Measurements from ENCODE around the gene FGD1.
"Not testable (repeated sequence)": the region's sequence is repeated elsewhere in the genome, so short reads cannot be mapped to it uniquely, and the experiment has no call there.

FGD1 gene

DNA sequence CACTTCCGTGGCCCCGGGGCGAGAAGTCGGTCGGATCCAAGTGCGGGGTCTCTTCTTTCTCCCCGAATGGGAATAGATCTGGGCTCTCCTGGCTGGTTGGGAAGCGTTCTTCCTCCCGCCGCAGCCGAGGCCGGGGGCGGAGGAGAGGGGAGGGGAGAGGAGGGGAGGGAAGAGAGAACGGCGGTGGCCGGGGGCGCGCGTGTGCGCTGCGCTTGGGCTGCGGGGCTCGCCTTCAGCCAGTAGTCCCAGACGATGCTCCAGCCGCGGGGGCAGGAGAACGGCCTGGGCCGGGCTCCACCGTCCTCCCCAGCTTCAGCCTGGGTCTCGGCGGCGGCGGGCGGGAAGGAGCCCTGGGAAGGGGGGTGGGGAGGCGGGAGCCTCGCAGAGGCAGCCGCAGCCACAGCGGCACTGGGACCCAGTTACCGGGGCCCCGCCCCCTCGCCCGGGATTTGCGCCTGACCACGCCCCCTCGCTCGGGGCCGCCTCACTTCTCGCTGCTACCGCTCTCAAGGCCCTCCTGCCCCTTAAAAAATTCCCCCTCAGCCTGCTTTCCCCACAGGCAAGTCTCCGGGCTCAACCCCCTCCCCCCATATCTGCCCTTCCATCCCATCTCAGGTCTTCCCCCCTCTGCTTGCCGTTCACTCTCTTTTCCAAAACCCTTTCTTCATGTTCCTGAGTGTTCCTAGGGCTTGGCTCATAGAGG is at the start of gene FGD1:
Gene FGD1 (minus strand): TSS at position 421 of the 703 bp plus-strand sequence. CDS start 802 bp downstream, outside the sequence.
- peak; percentile 10 to 13 for DNase-seq

DNA sequence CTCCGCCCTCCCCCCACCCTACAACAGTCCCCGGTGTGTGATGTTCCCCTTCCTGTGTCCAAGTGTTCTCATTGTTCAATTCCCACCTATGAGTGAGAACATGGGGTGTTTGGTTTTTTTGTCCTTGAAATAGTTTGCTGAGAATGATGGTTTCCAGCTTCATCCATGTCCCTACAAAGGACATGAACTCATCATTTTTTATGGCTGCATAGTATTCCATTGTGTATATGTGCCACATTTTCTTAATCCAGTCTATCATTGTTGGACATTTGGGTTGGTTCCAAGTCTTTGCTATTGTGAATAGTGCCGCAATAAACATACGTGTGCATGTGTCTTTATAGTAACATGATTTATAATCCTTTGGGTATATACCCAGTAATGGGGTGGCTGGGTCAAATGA is 46.2 kb upstream of the FGD1 start:
- not testable (repeated sequence) for DNase-seq

DNA sequence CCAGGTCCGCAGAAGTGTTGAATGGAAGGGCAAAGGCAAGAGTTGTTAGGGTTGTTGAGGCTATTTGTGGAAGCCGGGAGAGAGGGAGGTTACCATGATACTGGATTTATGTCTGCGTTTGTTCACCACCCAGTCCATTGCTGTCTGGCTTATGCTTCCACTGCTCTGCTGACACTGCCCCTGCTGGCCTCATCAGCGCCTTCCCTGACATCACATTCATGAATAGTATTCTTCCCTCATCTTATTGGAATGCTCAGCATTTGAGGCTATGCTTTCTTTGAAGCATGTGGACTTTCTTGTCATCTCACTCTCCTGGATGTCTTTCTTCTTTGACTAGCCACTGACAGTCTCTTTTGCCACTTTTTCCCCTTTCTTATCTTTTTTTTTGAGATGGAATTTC is 44.3 kb upstream of the FGD1 start:
- DNase-seq = no peak

DNA sequence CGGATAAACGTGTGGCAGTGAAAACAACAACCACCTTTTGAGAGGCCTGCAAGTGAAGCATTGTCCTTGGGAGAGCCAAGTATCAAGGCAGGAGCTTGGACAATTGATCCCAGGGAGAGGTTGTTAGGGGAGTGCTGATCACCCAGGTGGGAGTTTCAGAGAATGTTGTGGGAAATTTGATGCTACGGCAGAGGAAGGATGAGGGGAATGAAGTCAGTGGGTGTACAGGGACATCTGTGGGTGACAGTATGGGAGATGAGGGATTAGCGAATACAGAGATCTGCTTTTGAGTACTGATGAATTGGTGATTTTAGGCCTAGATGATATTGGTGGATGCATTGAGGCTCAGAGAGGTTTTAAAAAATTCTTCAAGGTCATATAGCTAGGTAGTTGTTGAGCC is 38.2 kb upstream of the FGD1 start:
- DNase-seq = no peak

DNA sequence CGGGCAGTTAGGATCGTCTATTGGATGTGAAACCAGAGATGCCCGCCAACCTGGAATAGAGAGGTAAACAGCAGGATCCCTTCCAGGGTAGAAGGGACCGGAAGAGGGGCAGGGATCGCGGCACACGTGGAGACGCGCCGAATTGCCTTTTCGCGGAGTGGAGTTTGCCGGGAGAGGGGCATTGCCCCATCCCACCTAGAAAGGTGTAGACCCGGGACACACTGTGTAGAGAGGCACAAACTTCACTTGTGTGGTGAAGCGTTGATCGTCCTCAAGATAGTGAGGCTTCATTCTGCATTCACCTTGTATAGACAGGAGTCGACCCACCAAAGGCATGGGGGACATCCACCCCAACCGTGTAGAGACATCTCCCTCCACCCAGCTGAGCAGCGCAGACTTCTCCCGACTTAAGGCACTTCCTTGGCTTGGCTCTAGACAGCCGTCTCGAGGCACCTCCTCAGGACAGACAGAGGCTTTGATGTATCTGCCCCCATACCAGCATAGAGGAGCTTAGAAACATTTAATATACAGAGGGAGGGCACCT is 34.4 kb upstream of the FGD1 start:
- no peak for DNase-seq

DNA sequence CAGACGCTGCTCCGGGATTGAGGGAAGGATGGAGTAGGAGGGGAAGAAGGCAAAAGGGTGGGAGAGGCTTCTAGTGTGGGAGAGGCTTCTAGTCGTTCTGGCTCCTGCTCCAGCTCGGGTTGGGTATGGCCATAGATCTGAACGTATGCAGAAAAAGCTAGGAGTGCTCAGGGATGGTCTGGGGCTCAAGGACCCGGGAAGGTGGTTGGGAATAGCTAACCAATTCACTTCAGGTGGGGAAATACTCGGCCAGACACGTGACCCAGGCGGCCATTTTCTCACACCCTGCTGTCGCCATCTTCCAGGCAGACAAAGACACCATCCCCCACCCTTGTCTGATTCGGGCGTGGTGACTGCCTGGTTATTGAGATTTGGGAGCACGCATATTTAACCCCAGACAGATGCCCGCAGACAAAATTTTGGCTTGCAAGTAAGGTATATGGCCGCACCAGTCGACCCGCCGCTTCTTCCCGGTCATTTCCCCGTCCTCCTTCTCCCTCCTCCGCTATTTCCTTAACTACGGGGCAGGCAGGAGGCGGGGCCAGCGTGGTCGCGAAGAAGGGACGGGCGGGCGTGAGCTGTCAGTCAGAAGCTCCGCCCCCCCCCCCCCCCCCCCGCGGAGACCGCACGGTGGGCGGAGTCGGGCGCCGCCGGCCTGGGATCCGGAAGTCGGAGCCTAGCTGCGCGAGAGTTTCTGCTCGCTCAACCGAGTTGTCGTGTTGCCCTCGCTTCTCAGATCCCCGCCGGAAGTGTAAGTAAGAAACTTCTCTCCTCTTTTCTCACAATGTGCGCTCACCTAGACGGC is 33.7 kb upstream of the FGD1 start, which contains the start of gene GNL3L:
Gene GNL3L (plus strand): TSS at position 668 of the 805 bp plus-strand sequence. CDS start 2,348 bp downstream, outside the sequence.
- peak; percentile 79 to 85 for DNase-seq

DNA sequence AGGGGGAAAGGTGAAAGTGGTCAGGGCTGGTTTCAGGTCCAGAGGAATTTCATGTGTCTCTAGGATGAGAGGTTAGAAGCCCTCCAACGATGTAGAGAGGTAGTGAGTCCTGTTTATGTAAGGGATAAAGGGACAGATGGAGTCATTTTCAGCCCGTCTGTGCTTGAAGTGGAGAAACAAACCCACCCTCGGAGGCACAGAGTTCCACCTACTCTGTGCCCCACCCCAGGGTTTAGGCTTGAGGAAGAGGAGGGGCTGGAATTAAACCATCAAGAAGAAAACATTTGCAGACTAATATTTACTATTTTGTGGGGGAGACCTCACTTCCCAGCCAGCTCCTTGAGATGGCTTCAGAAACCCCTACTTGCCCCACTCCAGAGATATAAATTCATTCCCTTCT is 33.1 kb upstream of the FGD1 start:
- no peak for DNase-seq

DNA sequence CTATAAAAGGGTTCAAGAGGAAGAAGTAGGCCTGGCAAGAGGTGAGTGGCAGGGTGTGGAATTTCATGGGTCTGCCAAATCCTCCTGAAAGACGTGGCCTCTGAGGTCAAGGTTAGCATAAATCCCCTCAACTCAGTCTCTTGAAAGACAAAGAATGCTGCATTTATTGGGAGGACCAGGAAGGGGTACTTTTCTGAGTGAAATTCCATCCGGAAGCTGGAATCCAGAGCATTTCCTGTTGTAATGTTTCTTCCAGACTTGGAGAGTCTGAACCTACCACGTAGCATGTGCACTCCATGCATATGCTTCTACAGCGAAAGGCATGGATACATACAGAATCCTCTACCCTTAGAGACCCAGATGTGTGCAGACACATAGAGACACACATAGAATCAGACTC is 13.4 kb upstream of the FGD1 start:
- DNase-seq = no peak

DNA sequence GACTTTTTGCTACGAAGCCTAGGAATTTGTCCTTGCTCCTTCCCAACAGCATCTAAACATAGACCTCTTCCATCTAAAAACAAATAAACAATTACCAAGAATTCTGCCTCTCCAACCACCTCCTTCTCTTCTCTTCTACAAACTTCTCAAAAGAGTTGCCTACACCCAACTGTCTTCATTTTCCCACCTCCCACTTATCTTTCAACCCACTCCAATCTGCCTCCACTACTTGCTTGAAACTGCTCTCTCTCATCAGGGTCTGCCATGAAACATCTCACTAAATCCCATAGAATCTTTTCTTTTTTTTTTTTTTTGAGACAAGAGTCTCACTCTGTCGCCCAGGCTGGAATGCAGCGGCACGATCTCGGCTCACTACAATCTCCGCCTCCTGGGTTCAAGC is 902 bp upstream of the FGD1 start:
- DNase-seq = no peak

DNA sequence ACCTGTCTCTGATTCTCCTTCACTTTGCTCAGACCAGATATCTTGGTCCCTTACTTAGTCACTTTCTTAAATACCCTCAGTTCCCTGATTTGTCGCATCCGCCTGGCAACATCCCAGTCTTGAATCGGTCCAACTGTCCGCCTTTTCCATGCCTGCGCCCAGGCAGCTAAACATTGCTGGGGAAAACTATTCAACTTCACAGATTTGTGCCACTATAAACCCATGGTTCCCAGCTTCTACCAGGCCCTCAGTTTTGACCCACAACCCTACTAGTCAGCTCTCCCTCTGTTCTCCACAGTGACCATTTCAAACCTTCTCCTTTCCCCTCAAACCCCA is 451 bp upstream of the FGD1 start:
- no peak for DNase-seq

DNA sequence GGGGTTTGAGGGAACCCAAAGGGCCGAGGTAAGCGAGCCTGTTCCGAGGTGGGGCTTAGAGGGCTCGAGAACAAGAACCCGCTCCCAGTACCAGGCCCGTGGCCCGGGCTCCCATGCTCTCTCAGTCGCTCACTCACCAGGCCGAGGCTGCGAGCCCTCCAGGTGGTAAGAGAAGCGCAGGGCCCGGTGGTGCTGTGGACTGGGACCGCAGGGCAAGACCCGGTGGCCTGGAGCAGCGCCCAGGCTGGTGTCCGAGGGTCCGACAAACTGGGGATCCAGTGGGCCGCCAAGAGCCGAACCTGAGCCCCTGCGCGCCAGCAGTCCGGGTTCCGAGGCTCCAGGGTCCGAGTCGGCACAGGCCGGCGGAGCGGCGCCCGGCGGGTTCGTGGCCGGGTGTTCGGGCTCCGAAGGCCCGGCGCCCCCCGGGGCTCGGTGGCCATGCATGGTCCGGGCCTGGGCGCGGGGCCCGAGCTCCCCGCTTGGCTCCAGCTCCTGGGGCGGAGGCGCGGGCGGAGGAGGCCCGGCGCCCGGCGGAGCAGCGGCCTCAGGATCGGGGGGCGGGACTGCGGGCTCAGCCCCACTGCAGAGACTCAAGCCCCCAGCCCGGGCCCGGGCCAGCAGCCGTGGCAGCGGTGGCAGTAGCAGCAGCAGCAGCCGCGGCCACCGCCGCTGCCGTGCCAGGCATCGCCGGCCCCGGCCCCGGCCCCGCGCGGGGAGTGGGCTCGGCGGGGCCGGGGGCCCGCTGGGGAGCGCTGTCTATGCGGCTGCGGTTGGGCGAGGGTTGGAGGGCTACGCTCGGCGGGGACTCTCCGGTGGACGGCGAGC is 833 bp downstream of the FGD1 start:
- DNase-seq = no peak

DNA sequence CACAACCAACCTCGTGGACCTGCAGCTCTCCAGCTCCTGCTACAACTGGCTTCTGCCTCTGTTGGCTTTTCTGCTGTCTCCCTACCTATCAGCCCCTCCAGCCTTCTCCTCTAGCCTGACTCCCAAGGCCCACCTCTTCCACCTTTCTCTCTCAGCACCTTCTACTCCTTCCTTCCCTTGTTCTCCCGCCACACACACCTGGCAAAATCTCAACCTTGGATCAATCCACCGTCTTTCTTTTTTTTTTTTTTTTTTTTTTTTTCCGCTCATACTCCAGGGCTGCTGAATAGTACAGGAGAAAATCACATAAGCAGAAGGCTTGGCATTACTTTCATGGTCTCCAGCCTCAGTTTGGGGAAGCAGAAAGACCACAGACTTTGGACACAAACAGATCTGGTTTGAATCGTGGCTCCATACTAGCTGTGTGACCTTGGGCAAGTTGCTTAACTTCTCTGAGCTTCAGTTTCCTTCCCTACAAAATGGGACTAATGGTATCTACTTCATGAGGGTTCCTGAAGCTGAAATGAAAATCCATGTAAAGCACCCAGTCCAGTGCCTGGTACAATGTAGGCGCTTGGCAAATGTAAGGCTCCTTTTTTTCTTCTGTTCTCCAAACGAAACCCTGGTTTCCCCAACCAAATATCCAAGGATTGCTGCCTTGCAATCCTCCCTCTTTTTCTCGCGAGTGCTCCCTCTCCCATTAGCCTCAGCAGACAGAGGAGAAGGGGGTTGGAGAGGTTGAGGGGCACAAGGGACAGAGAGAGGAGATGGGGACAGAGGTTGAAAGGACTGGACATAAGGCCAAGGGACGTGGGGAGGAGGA is 1.7 kb downstream of the FGD1 start:
- no peak for DNase-seq

DNA sequence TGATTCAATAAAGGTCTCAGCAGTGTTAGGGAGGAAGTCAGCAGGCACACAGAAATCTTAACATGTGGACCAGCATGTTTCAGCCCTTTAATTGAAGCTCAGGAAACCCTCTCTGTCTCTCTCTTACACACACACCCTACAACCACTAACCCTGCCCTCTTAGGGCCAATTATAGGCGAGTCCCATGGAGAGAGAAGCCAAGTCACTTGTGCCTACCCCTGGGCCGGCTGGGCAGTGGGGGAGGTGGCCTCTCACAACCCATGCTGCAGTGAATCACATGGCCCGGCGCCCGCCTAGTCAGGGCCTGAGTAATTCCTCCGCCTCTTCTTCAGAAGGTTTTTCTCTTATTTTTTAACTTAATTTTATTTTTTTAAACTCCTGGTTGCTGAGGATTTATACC is 3.7 kb downstream of the FGD1 start:
- DNase-seq = no peak

DNA sequence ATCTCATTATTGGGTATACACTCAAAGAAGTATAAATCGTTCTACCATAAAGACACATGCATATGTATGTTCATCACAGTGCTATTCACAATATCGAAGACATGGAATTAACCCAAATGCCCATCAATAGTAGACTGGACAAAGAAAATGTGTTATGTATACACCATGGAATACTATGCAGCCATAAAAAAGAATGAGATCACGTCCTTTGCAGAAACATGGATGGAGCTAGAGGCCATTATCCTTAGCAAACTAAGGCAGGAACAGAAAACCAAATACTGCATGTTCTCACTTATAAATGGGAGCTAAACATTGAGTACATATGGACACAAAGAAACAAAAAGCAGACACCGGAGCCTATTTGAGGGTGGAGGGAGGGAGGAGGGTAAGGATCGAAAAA is 6.2 kb downstream of the FGD1 start:
- not testable (repeated sequence) for DNase-seq

DNA sequence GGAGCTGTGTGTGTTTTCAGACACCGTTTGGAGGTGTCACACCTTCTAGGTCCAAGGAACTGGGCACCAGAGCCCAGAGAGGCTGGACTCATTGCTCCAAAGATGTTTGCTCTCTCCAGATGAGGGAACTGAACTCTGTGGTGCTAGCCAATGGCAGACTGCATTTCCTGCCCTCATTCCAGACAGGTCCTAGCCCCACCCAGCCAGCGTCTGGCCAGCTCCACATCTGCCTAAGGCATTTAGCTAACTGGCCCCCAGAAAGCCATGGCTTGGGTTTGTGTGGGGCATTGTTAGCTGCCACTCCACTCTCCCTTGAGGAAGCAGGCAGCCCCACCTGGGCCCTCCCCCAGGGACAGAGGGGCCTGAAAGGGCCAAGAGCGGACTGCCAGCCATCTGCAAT is 11.4 kb downstream of the FGD1 start:
- DNase-seq = no peak

DNA sequence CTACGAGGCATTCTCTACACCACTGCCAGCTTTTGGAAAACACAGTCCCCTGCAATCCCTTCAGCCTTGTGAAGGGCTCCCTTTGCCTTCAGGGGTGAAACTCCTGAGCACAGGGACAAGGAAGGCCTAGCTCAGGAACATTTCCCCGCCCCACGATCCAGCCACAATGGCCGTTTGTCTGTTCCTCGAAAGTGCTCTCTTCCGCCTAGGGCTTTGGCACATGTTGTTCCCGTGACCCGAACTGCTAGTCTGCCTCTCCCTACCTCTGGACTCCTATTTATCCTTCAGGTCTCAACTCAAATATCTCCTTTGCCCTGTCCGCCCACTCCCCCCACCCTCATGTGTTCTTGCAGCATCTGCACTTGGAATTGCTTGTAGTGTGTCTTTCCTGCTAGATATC is 12.1 kb downstream of the FGD1 start:
- no peak for DNase-seq

DNA sequence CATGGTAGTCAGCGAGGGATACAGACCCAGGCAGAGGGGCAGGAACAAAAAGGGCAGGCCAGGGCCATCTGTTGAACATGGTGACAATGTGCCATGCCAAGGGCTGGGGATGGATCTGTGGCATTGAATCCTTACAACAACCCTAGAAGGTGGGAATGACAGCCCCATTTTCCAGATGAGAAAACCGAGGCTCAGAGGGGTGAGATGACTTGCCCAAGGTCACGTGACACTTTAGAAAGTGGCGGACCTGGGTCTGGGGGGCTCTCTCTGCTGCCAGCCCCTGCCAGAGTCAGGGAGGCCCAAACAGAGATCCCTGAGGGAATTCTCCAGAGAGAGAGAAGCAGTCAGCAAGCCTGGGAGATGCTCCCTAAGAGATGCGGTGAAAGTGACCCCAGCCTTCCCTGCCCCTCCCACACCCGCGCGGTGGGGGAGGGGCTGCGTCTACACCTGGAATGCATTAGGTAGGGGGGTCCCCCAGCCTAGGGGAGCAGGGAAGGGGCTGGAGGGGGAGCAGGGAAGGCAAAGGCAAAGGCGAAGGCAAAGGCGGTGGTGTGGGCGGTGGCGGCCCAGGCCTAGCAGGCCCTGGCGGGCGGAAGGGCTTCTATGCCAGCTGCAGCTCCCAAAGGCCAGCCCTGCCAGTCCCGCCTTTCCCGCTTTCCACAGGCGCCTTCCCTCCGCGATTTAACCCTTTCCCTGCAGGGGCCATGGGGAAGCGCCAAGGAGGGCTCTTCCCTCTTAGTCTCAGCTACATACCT is 13.0 kb downstream of the FGD1 start:
- no peak for DNase-seq

DNA sequence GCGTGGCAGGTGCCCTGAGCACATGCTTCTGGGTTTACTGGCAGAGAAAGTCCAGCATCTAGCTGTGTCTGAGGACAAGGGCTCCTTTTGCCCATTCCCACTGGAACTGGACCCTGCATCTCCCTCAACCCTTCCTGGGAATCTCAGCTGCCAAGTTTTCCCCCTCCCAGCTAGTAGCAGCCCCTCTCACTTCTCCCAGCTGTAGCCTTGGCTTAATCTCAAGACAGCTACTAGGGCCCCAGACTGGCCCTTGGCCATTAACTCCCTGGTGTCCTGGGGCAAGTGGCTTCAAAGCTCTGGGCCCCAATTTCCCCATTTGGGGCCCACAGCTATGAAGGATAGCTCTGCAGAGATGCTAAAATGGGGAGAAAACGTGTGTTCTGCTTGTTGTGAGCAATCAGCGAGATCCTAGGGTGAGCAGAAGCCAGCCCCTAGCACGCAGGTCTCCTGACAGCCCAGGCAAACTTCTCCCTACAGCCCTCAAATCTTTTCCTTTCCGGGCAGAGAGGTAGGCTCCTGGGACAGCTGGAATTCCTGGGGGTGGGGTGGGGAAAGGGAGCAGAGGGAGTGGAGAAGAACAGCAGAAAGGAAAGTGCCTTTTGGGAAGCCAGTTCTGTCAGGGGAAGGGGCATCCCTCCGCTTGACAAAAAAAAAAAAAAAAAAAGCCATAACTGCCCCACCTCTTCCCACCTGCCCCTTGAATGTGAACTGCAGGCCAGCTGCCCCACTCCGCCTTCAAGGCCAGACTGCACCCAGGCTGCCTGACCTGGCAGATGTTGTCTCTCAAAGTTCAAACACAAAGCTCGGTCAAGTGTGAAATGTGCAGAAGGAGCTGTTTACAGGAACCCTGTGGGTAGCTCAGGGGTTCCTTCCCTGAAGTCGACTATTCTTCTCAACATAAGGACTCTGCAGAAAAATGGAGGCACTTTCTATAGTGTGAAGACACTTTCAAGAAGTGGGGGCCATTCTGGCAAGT is 16.6 kb downstream of the FGD1 start:
- no peak for DNase-seq

DNA sequence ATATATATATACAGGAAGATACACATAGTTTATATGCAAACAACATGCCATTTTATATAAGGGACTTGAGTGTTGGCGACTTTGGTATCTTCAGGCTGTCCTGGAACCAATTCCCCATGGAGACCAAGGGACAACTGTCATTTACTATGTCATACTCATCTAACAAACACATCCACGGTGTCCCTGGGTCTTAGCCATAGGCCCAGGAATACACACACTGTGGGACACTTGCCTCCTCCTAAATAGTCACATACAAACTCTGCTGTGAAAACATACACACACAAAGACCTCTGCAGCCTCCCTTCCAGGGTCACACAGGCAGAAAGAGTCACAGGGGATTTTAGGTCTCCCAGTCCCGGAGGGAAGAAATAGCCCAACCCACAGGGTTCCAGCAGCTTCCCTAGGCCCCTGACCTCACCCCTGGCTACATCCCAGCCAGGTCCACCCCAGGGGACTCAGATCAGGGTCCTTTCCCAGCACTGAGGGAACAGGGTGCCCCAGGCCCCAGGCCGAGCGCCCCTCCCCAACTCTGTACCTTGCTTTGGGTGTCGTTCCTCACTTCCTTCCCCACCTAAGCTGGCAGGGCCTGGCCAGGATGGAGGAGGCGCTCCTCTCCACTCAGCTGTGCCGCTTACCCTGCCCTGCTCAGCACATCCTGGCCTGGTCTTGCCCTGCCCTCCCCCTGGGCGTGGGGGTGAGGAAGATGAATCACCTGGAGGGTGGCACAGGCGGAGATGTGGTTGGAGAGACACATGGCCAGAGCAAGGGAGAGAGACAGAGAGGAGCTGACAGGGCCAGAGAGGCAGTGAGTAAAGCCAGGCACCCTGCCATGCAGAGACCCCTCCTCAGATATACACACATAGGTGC is 21.8 kb downstream of the FGD1 start:
- DNase-seq = no peak

Measured in hippocampal formation (tissue), 2 donors.